ENCODE results near the gene MAML3.

The MAML3 gene

DNA sequence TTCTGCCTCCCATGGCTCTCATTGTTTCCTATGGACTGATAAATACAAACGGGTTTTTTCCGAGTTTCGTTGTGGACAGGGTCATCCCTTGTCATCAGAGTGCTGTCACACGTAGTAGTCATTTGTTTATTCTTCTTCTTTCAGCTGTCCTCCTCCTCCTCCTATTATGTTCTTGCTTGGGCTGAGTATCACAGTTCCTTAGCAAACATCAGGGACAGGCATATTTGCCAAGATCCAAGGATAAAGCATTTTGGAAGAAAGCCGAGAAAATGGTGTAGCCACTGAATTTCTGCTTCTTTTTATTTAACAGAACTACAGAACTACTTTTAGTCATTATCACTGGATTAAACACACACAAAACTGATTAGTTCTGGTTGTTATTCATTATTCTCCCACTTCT, 167.9 kb downstream of the MAML3 start:
- TF ChIP-seq SIN3A (IDR thresholded peaks at IDR 0.05; ENCODE audit: borderline replicate concordance, insufficient read depth, low read length) (no peak), POLR2AphosphoS5 (IDR thresholded peaks at IDR 0.05; ENCODE audit: low read depth, low read length) (no peak), TAF1 (IDR thresholded peaks at IDR 0.05; ENCODE audit: borderline replicate concordance, insufficient read depth, low read length) (no peak), FOXP2 (optimal IDR thresholded peaks at IDR 0.05; ENCODE audit: borderline replicate concordance, extremely low read depth, extremely low read length, insufficient read depth) (no peak)
- TF ChIP-seq, protein P1, sequence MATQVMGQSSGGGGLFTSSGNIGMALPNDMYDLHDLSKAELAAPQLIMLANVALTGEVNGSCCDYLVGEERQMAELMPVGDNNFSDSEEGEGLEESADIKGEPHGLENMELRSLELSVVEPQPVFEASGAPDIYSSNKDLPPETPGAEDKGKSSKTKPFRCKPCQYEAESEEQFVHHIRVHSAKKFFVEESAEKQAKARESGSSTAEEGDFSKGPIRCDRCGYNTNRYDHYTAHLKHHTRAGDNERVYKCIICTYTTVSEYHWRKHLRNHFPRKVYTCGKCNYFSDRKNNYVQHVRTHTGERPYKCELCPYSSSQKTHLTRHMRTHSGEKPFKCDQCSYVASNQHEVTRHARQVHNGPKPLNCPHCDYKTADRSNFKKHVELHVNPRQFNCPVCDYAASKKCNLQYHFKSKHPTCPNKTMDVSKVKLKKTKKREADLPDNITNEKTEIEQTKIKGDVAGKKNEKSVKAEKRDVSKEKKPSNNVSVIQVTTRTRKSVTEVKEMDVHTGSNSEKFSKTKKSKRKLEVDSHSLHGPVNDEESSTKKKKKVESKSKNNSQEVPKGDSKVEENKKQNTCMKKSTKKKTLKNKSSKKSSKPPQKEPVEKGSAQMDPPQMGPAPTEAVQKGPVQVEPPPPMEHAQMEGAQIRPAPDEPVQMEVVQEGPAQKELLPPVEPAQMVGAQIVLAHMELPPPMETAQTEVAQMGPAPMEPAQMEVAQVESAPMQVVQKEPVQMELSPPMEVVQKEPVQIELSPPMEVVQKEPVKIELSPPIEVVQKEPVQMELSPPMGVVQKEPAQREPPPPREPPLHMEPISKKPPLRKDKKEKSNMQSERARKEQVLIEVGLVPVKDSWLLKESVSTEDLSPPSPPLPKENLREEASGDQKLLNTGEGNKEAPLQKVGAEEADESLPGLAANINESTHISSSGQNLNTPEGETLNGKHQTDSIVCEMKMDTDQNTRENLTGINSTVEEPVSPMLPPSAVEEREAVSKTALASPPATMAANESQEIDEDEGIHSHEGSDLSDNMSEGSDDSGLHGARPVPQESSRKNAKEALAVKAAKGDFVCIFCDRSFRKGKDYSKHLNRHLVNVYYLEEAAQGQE (IDR thresholded peaks at IDR 0.05; ENCODE audit: insufficient read depth in 1 of 2, low read depth in 2 of 2, low read length in 2 of 2): no peak

DNA sequence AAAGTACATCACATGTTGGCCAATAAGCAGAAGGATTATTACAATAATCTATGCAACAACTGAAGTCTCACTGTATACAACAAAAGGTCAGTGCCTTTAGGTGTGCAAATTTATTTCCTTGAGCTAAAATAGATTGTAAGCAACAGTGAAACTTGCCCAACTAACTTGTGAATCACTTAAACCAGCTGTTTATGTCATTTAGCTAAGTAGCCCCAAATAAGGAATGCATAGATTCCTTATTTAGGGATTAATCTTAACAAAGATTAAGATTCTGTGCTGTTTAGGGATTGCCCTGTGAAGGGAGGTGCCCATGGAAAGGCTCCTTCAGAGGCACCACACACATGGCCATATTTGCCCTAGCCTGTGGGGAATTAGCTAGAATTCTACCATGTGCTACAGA, 168.6 kb downstream of the MAML3 start:
- TF ChIP-seq TAF1 (IDR thresholded peaks at IDR 0.05; ENCODE audit: borderline replicate concordance, insufficient read depth, low read length) (no peak), SIN3A (IDR thresholded peaks at IDR 0.05; ENCODE audit: borderline replicate concordance, insufficient read depth, low read length) (no peak), POLR2AphosphoS5 (IDR thresholded peaks at IDR 0.05; ENCODE audit: low read depth, low read length) (no peak), FOXP2 (optimal IDR thresholded peaks at IDR 0.05; ENCODE audit: borderline replicate concordance, extremely low read depth, extremely low read length, insufficient read depth) (no peak)
- TF ChIP-seq, protein P1 (IDR thresholded peaks at IDR 0.05; ENCODE audit: insufficient read depth in 1 of 2, low read depth in 2 of 2, low read length in 2 of 2): no peak

DNA sequence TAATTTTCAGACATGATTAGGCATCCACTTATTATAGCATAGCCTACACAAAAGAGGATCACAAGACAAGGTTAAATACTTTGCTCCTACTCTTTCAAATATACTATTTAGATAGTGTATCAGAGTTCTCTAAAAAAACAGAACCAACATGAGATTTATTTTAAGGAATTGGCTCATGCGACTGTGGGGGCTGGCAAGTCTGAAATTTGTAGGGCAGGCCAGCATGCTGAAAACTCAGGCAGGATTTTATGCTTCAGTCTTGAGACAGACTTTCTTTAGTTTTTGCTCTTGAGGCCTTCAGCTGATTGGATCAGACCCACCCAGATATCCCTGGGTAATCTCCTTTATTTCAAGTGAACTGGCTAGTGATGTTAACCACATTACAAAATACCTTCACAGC, 169.5 kb downstream of the MAML3 start:
- no peak for TF ChIP-seq POLR2AphosphoS5 (IDR thresholded peaks at IDR 0.05; ENCODE audit: low read depth, low read length)
- TF ChIP-seq TAF1 (IDR thresholded peaks at IDR 0.05; ENCODE audit: borderline replicate concordance, insufficient read depth, low read length): no peak
- TF ChIP-seq SIN3A (IDR thresholded peaks at IDR 0.05; ENCODE audit: borderline replicate concordance, insufficient read depth, low read length): no peak
- TF ChIP-seq FOXP2 (optimal IDR thresholded peaks at IDR 0.05; ENCODE audit: borderline replicate concordance, extremely low read depth, extremely low read length, insufficient read depth): no peak
- TF ChIP-seq, protein P1 (IDR thresholded peaks at IDR 0.05; ENCODE audit: insufficient read depth in 1 of 2, low read depth in 2 of 2, low read length in 2 of 2): no peak

DNA sequence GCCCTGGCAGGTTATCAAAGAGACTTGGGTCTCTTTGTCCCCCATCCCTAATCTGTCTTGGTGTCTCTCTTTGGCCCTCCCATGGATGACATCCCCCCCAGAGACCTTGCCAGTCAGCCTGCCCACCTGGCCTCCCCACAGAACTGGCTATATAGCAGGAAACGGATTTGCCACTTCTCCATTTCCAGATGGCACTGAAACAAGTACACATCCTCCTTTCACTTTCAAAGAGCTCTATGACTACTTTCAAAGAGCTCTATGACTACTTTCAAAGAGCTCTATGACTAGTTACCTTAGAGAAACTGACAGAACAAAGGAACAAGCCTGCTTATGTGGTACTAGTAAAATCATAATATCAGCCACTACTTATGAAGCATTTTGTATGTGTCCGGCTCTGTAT, 175.3 kb downstream of the MAML3 start:
- TF ChIP-seq FOXP2 (optimal IDR thresholded peaks at IDR 0.05; ENCODE audit: borderline replicate concordance, extremely low read depth, extremely low read length, insufficient read depth): no peak

DNA sequence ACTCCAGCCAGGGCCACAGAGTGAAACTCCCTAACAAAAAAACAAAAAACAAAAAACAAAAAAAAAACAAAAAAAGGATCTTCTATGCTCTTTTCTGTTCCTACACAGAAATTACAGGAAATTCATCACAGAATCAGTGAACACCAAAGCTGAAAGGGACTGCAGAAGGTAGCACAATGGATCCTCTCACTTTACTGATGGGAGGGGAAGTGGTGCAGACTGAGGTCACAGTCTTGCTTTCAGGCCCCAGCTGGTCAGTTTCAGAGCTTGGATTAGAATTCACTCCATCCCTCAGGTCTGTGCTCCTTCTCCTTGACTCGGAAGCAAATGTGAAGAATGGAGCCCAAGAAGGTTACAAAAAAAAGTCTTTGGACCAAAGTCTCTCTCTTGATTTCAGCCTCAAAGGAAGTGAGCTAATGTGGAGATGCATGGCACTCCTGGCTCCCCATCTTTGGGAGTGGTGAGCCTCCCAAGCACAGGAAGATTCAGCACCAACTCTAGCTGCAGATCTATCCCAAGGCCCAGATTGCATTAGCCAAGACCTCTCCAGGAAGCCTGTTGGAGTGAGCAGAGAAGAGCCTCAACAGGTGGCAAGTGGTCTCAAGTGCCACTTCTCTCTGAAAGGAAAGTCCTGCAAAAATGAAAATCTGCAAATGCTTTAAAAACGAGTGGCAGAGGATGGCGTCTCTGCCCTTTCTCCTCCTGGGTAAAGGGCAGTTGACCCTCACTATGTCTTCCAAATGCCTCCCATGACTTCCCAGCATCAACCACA, 176.0 kb downstream of the MAML3 start:
- no peak for TF ChIP-seq SIN3A (IDR thresholded peaks at IDR 0.05; ENCODE audit: borderline replicate concordance, insufficient read depth, low read length)
- TF ChIP-seq, protein P1 (IDR thresholded peaks at IDR 0.05; ENCODE audit: insufficient read depth in 1 of 2, low read depth in 2 of 2, low read length in 2 of 2): no peak
- TF ChIP-seq POLR2AphosphoS5 (IDR thresholded peaks at IDR 0.05; ENCODE audit: low read depth, low read length): no peak
- no peak for TF ChIP-seq TAF1 (IDR thresholded peaks at IDR 0.05; ENCODE audit: borderline replicate concordance, insufficient read depth, low read length)
- no peak for TF ChIP-seq FOXP2 (optimal IDR thresholded peaks at IDR 0.05; ENCODE audit: borderline replicate concordance, extremely low read depth, extremely low read length, insufficient read depth)
